Muscle layer of duodenum (tissue), 2 donors: Measurements from ENCODE around the gene AKR1C2.

Source experiments
- H3K27ac ChIP-seq: one replicate; pipeline ENCODE4 v1.7.0; 2013; ENCODE audit warnings: mild to moderate bottlenecking, low read length
- H3K27me3 ChIP-seq: one replicate; pipeline ENCODE4 v1.7.0; 2013; ENCODE audit warnings: low read depth, mild to moderate bottlenecking, control low read depth, low read length
- H3K36me3 ChIP-seq, 2 donors: one replicate each; pipeline ENCODE4 v1.7.0; 2013; ENCODE audit warnings: low read length in 2 of 2, control low read depth in 1 of 2, mild to moderate bottlenecking in 1 of 2; ENCODE audit not compliant: insufficient read depth in 2 of 2, control insufficient read depth in 1 of 2
- H3K4me1 ChIP-seq, 2 donors: one replicate each; pipeline ENCODE4 v1.7.0; 2013; ENCODE audit warnings: low read length in 2 of 2, mild to moderate bottlenecking in 2 of 2, control low read depth in 1 of 2, moderate library complexity in 1 of 2; ENCODE audit not compliant: insufficient read depth in 2 of 2, control insufficient read depth in 1 of 2
- H3K4me3 ChIP-seq, 2 donors: one replicate each; pipeline ENCODE4 v1.7.0; 2013; ENCODE audit warnings: low read length in 2 of 2, low read depth in 1 of 2, mild to moderate bottlenecking in 1 of 2
- H3K9me3 ChIP-seq, 2 donors: one replicate each; pipeline ENCODE4 v1.7.0; 2013; ENCODE audit warnings: low read length in 2 of 2, control low read depth in 1 of 2, mild to moderate bottlenecking in 1 of 2; ENCODE audit not compliant: control insufficient read depth in 1 of 2
- donor health status: healthy.

AKR1C2 gene

GRCh38 chr10:4939224-4940072 lies 64.2 kb downstream of the AKR1C2 start:
- Histone ChIP-seq H3K36me3 (peaks cover 0 to 6% of the 10 kb centered on the region in 2 donors), H3K27ac (no peak overlapping the region), H3K9me3 (no peaks in the 10 kb centered on the region), H3K27me3 (no peaks in the 10 kb centered on the region), H3K4me3 (no peak overlapping the region), H3K4me1 (peaks cover 0 to 6% of the 10 kb centered on the region in 2 donors)
